ENCODE measurements around the gene PRR12. TPM values are rescaled to one million over a fixed set of nuclear protein-coding genes. Genes with fewer than 3 reads are reported as not detected.
A peak's percentile ranks its signal among the peaks of the same experiment; 100 is the strongest.

Gene PRR12
- total RNA-seq, 2 donors from 2014 or later, result 12.4 to 24.5 TPM

- Histone ChIP-seq H3K4me3 (no peak overlapping the region), H3K27me3 (replicated peaks; ENCODE audit: insufficient read depth) (no peaks in the 10 kb centered on the region), H3K9me3 (no peaks in the 10 kb centered on the region), H3K27ac (no peak overlapping the region), H3K4me1 (ENCODE audit: control insufficient read depth in 1 of 2, low read depth in 2 of 2) (peaks cover 0 to 8% of the 10 kb centered on the region in 2 donors), H3K36me3 (peaks cover 30% of the 10 kb centered on the region)
- DNase-seq (ENCODE audit: low spot score), result no peak
- TF ChIP-seq CTCF (IDR thresholded peaks at IDR 0.05), result no peak
- no peak for ATAC-seq (ENCODE audit: insufficient number of reproducible peaks, low FRiP score, low read depth)
Measured at GRCh38 chr19:49624967-49625910, 34.3 kb downstream of the PRR12 start.

- H3K4me1 ChIP-seq (ENCODE audit: control insufficient read depth in 1 of 2, low read depth in 2 of 2), result peaks cover 4 to 18% of the 10 kb centered on the region in 2 donors
- no peak overlapping the region for H3K4me3 ChIP-seq
- no peaks in the 10 kb centered on the region for H3K9me3 ChIP-seq
- ATAC-seq (ENCODE audit: insufficient number of reproducible peaks, low FRiP score, low read depth) (no peak), DNase-seq (ENCODE audit: low spot score) (no peak)
- no peak overlapping the region for H3K27ac ChIP-seq
- TF ChIP-seq CTCF (IDR thresholded peaks at IDR 0.05), result no peak
- H3K27me3 ChIP-seq (replicated peaks; ENCODE audit: insufficient read depth), result no peaks in the 10 kb centered on the region
- H3K36me3 ChIP-seq, result peaks cover 27% of the 10 kb centered on the region
Measured at GRCh38 chr19:49626226-49626625, 35.2 kb downstream of the PRR12 start.

- H3K36me3 ChIP-seq, result peaks cover 18% of the 10 kb centered on the region
- H3K27ac ChIP-seq, result peak overlapping the region; percentile 4 to 20
- ATAC-seq (ENCODE audit: insufficient number of reproducible peaks, low FRiP score, low read depth), result no peak
- no peak for TF ChIP-seq CTCF (IDR thresholded peaks at IDR 0.05)
- no peaks in the 10 kb centered on the region for H3K9me3 ChIP-seq
- no peaks in the 10 kb centered on the region for H3K27me3 ChIP-seq (replicated peaks; ENCODE audit: insufficient read depth)
- no peak for DNase-seq (ENCODE audit: low spot score)
- H3K4me3 ChIP-seq, result no peak overlapping the region
- peaks cover 4 to 24% of the 10 kb centered on the region in 2 donors for H3K4me1 ChIP-seq (ENCODE audit: control insufficient read depth in 1 of 2, low read depth in 2 of 2)
Measured at GRCh38 chr19:49629659-49630058, 38.7 kb downstream of the PRR12 start.

GRCh38 chr19:49631014-49631588, 40.1 kb downstream of the PRR12 start:
- Histone ChIP-seq H3K4me3 (no peak overlapping the region), H3K27ac (peak overlapping the region in 1 of 2 donors; percentile 0), H3K36me3 (peaks cover 22% of the 10 kb centered on the region), H3K9me3 (no peaks in the 10 kb centered on the region), H3K27me3 (replicated peaks; ENCODE audit: insufficient read depth) (no peaks in the 10 kb centered on the region), H3K4me1 (ENCODE audit: control insufficient read depth in 1 of 2, low read depth in 2 of 2) (peaks cover 4 to 24% of the 10 kb centered on the region in 2 donors)
- no peak for ATAC-seq (ENCODE audit: insufficient number of reproducible peaks, low FRiP score, low read depth)
- TF ChIP-seq CTCF (IDR thresholded peaks at IDR 0.05), result no peak
- DNase-seq (ENCODE audit: low spot score), result no peak

GRCh38 chr19:49631610-49632192, 40.7 kb downstream of the PRR12 start:
- Histone ChIP-seq H3K36me3 (peaks cover 16% of the 10 kb centered on the region), H3K4me1 (ENCODE audit: control insufficient read depth in 1 of 2, low read depth in 2 of 2) (peaks cover 4 to 24% of the 10 kb centered on the region in 2 donors), H3K27ac (no peak overlapping the region), H3K27me3 (replicated peaks; ENCODE audit: insufficient read depth) (no peaks in the 10 kb centered on the region), H3K9me3 (no peaks in the 10 kb centered on the region), H3K4me3 (no peak overlapping the region)
- no peak for TF ChIP-seq CTCF (IDR thresholded peaks at IDR 0.05)
- DNase-seq (ENCODE audit: low spot score), result no peak
- ATAC-seq (ENCODE audit: insufficient number of reproducible peaks, low FRiP score, low read depth), result no peak
